HepG2 (cell line): ENCODE results near the gene TBX18. TPM values are rescaled to one million over a fixed set of nuclear protein-coding genes. Genes with fewer than 3 reads are reported as not detected.

ENCODE experiments used
- ATAC-seq: fragments of 200-7000 bp; cut with Tn5 transposase; 3 replicates; pipeline ENCODE4 v1.9.1; 2020; ENCODE audit warnings: mild to moderate bottlenecking, moderate library complexity
- BruUV-seq: library from RNA; stranded (reverse); fragments of 400-500 nt; replicated peaks from 2 replicates; lab custom pipeline; 2021; lab: Mats Ljungman, UMichigan
- CTCF ChIA-PET: fragments of 300-600 bp; formaldehyde crosslinking; extraction: SDS; loops from one replicate; lab custom pipeline; 2021; ENCODE audit warnings: low total read pairs, inconsistent platforms, low intra/inter-chr PET ratio; lab: Yijun Ruan, JAX
- POLR2A ChIA-PET: fragments of 350-600 bp; sonication (Branson Sonifier 250); formaldehyde crosslinking; loops from one replicate; lab custom pipeline; 2020; ENCODE audit warnings: antibody characterized with exemption, inconsistent platforms; lab: Yijun Ruan, JAX
- DNase-seq: peaks from one replicate; pipeline ENCODE4 v3.0.0-alpha.2; 2015; ENCODE audit warnings: low spot score
- FAIRE-seq: peaks from 3 replicates; lab custom pipeline; 2011; peaks lifted over from hg19 to GRCh38; lab: Jason Lieb, UNC
- H2AFZ ChIP-seq: one replicate; pipeline ENCODE4 v1.6.1; 2011; ENCODE audit warnings: low read length, inconsistent platforms
- H3K27ac ChIP-seq: fragments of 300-600 bp; 3 replicates; pipeline ENCODE4 v1.8.0; 2011; ENCODE audit warnings: mixed run types, mild to moderate bottlenecking, mixed read lengths, low read length, inconsistent platforms; ENCODE audit not compliant: insufficient read depth; ENCODE audit errors: extremely low read length
- H3K27me3 ChIP-seq, 2 experiments: fragments of 200-600 bp in 1 of 2; 2 replicates in 1 of 2; 3 replicates in 1 of 2; pipeline versions ENCODE4 v1.6.0 to v1.8.0; 2011; ENCODE audit warnings: low read length in 2 of 2, mild to moderate bottlenecking in 2 of 2, moderate library complexity in 2 of 2, inconsistent platforms in 1 of 2; ENCODE audit not compliant: insufficient read depth in 2 of 2, control insufficient read depth in 1 of 2
- H3K36me3 ChIP-seq, 2 experiments: fragments of 200-600 bp in 1 of 2; replicated peaks in 1 of 2; 2 replicates in 1 of 2; 3 replicates in 1 of 2; pipeline versions ENCODE4 v1.5.1 to v1.8.0; 2011; ENCODE audit warnings: low read length in 2 of 2, inconsistent platforms in 1 of 2; ENCODE audit not compliant: insufficient read depth in 2 of 2, control insufficient read depth in 1 of 2
- H3K4me1 ChIP-seq: 2 replicates; pipeline ENCODE4 v1.5.1; 2012; ENCODE audit warnings: low read length, inconsistent platforms; ENCODE audit not compliant: insufficient read depth
- H3K4me2 ChIP-seq: 2 replicates; pipeline ENCODE4 v1.6.0; 2011; ENCODE audit warnings: low read depth, low read length, inconsistent platforms
- H3K4me3 ChIP-seq, 3 experiments: fragments of 200-600 bp in 1 of 3; sonication (generic), shearing (Covaris generic) in 1 of 3; replicated peaks in 1 of 3; 2 replicates each; pipeline ENCODE4 v1.5.1; 2011 to 2016; ENCODE audit warnings: low read length in 3 of 3, inconsistent platforms in 2 of 3, low read depth in 2 of 3, mild to moderate bottlenecking in 2 of 3, control low read depth in 1 of 3, mixed read lengths in 1 of 3; ENCODE audit not compliant: insufficient read depth in 1 of 3
- H3K79me2 ChIP-seq: one replicate; pipeline ENCODE4 v1.6.1; 2011; ENCODE audit warnings: low read length, inconsistent platforms; ENCODE audit not compliant: insufficient read depth
- H3K9ac ChIP-seq: 2 replicates; pipeline ENCODE4 v1.6.0; 2011; ENCODE audit warnings: mild to moderate bottlenecking, low read depth, low read length, inconsistent platforms; ENCODE audit not compliant: insufficient read depth
- H3K9me3 ChIP-seq: 2 replicates; pipeline ENCODE4 v1.5.1; 2012; ENCODE audit warnings: mild to moderate bottlenecking, low read length
- H4K20me1 ChIP-seq: 2 replicates; pipeline ENCODE4 v1.6.0; 2011; ENCODE audit warnings: inconsistent platforms, mild to moderate bottlenecking, low read length, moderate library complexity; ENCODE audit not compliant: insufficient read depth
- E2F1 ChIP-seq: sonication (generic); formaldehyde crosslinking; IDR thresholded peaks from 2 replicates; pipeline ENCODE4 v1.5.0; 2020; ENCODE audit warnings: missing genetic modification reagents
- FOXM1 ChIP-seq: sonication (generic); formaldehyde crosslinking; IDR thresholded peaks from 2 replicates; pipeline ENCODE4 v1.5.0; 2020; ENCODE audit warnings: missing genetic modification reagents
- JARID2 ChIP-seq: sonication (generic); formaldehyde crosslinking; IDR thresholded peaks from 2 replicates; pipeline ENCODE4 v1.8.1; 2023; ENCODE audit warnings: missing genetic modification reagents, inconsistent platforms; ENCODE audit not compliant: insufficient replicate concordance
- ONECUT2 ChIP-seq: sonication (generic); formaldehyde crosslinking; IDR thresholded peaks from 2 replicates; pipeline ENCODE4 v1.4.0; 2020; ENCODE audit warnings: missing genetic modification reagents
- PITX1 ChIP-seq: sonication (generic); formaldehyde crosslinking; IDR thresholded peaks from 2 replicates; pipeline ENCODE4 v1.5.1; 2020; ENCODE audit warnings: mild to moderate bottlenecking, missing genetic modification reagents
- REPIN1 ChIP-seq: sonication (generic); formaldehyde crosslinking; IDR thresholded peaks from 2 replicates; pipeline ENCODE4 v1.8.0; 2022; ENCODE audit warnings: missing genetic modification reagents, low read depth, mild to moderate bottlenecking, borderline replicate concordance
- TBL1XR1 ChIP-seq: fragments of 150-350 bp; IDR thresholded peaks from 2 replicates; pipeline ENCODE4 v1.6.1; 2014; ENCODE audit warnings: borderline replicate concordance, low read length; ENCODE audit not compliant: partially characterized antibody
- ZBTB14 ChIP-seq: sonication (generic); formaldehyde crosslinking; IDR thresholded peaks from 2 replicates; pipeline ENCODE4 v1.4.0; 2020; ENCODE audit warnings: missing genetic modification reagents
- ZFP82 ChIP-seq: sonication (generic); formaldehyde crosslinking; IDR thresholded peaks from 2 replicates; pipeline ENCODE4 v1.5.1; 2020; ENCODE audit warnings: mild to moderate bottlenecking, missing genetic modification reagents, borderline replicate concordance
- ZNF253 ChIP-seq: sonication (generic); formaldehyde crosslinking; IDR thresholded peaks from 2 replicates; pipeline ENCODE4 v1.8.0; 2022; ENCODE audit warnings: mild to moderate bottlenecking, missing genetic modification reagents, borderline replicate concordance
- ZNF598 ChIP-seq: sonication (generic); formaldehyde crosslinking; IDR thresholded peaks from 2 replicates; pipeline ENCODE4 v1.5.1; 2020; ENCODE audit warnings: mild to moderate bottlenecking, missing genetic modification reagents, borderline replicate concordance
- WGBS: methylation state at CpG from one replicate; pipeline ENCODE4 v1.1.6; 2017; ENCODE audit warnings: low lambda C conversion rate; 5-methylcytosine and 5-hydroxymethylcytosine counted together
- in situ Hi-C: cut with HindIII; loops from 2 replicates; pipeline ENCODE4 v1.10.0; 2017; ENCODE audit warnings: low pct_unique_long_range_greater_than_20kb; ENCODE audit not compliant: extremely low pct_ligation_motif_present
- intact Hi-C: fragments of 100-400 bp; cut with micrococcal nuclease; formaldehyde crosslinking; loops from one replicate; pipeline ENCODE4 v1.10.0; 2022; ENCODE audit not compliant: unreplicated experiment
- polyA plus RNA-seq, 8 experiments: library from polyadenylated mRNA; depleted of rRNA in 3 of 8; stranded (reverse) in 7 of 8; unstranded in 1 of 8; fragments of >200 nt; fragmentation: Illumina TruSeq in 4 of 8; extraction: Trizol in 4 of 8; gene quantifications; 2 replicates each; pipeline versions ENCODE4 v1.2.1 to v1.2.3, GENCODE V29; 2011 to 2016; ENCODE audit warnings: low read depth in 4 of 8, missing spikeins in 1 of 8, mixed read lengths in 1 of 8; ENCODE audit not compliant: insufficient read depth in 1 of 8
- total RNA-seq, 5 experiments: library from RNA; depleted of rRNA; stranded (reverse); fragments of >200 nt; fragmentation: Illumina TruSeq; extraction: Trizol; gene quantifications; 2 replicates each; pipeline ENCODE4 v1.2.3, GENCODE V29; 2016; ENCODE audit warnings: low read depth in 1 of 5
- TF ChIP-seq, protein P1 (sequence below): sonication (generic); formaldehyde crosslinking; IDR thresholded peaks from 2 replicates; pipeline ENCODE4 v1.5.0; 2020; ENCODE audit warnings: mild to moderate bottlenecking, missing genetic modification reagents, moderate library complexity
- TF ChIP-seq, protein P2 (sequence below): sonication (generic); formaldehyde crosslinking; IDR thresholded peaks from 2 replicates; pipeline ENCODE4 v1.8.0; 2022; ENCODE audit warnings: mild to moderate bottlenecking, missing genetic modification reagents, borderline replicate concordance

The TBX18 gene
- total and polyA plus RNA-seq, 2 of the 13 experiments (the other 11 are each of a cell fraction or from before 2014, with no cell fraction given), result not detected

GRCh38 chr6:84645000-84645399 lies 119.4 kb downstream of the TBX18 start:
- H3K27ac ChIP-seq, result no peak overlapping the region

DNA sequence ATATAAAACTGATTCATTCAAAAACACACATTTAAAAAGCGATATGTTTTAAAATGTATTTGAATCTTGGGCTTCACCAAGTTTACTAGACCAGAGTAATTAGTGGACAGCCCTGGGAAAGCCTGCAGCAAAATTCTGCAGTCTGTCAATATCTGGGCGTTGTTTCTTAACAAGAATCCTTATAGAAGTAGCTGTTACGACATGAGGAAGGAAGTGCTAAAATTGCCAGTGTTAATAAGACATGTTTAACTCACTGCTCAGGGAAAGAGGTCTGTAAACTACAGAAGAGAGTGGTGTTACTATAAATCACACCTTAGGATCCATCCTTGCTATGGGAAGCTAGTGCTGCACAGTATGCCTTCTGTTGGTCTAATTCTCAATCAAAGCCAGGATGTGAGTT lies 120.6 kb downstream of the TBX18 start:
- Histone ChIP-seq H3K4me3 (no peak overlapping the region), H2AFZ (no peak overlapping the region), H3K4me2 (no peak overlapping the region), H4K20me1 (no peaks in the 10 kb centered on the region), H3K36me3 (no peaks in the 10 kb centered on the region), H3K4me1 (no peaks in the 10 kb centered on the region), H3K9ac (no peak overlapping the region), H3K9me3 (no peaks in the 10 kb centered on the region), H3K27me3 (no peaks in the 10 kb centered on the region), H3K27ac (no peak overlapping the region), H3K79me2 (no peaks in the 10 kb centered on the region)
- intact Hi-C loops, result no loop called here
- DNase-seq (no peak), ATAC-seq (no peak), FAIRE-seq (no peak)
- BruUV-seq, result no TSS peak
- 0% methylated on average over 3 of the region's 3 CpGs for WGBS
- POLR2A ChIA-PET, result no interaction called here
- CTCF ChIA-PET, result no interaction called here
- in situ Hi-C loops, result no loop called here
- TF ChIP-seq, protein P1, sequence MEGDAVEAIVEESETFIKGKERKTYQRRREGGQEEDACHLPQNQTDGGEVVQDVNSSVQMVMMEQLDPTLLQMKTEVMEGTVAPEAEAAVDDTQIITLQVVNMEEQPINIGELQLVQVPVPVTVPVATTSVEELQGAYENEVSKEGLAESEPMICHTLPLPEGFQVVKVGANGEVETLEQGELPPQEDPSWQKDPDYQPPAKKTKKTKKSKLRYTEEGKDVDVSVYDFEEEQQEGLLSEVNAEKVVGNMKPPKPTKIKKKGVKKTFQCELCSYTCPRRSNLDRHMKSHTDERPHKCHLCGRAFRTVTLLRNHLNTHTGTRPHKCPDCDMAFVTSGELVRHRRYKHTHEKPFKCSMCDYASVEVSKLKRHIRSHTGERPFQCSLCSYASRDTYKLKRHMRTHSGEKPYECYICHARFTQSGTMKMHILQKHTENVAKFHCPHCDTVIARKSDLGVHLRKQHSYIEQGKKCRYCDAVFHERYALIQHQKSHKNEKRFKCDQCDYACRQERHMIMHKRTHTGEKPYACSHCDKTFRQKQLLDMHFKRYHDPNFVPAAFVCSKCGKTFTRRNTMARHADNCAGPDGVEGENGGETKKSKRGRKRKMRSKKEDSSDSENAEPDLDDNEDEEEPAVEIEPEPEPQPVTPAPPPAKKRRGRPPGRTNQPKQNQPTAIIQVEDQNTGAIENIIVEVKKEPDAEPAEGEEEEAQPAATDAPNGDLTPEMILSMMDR (CRISPR knock-in tag), result no peak
- TF ChIP-seq TBL1XR1 (no peak), JARID2 (CRISPR knock-in tag) (no peak), ZBTB14 (CRISPR knock-in tag) (no peak), PITX1 (CRISPR knock-in tag) (no peak), ZNF598 (CRISPR knock-in tag) (no peak), ZFP82 (CRISPR knock-in tag) (no peak), FOXM1 (CRISPR knock-in tag) (no peak), ZNF253 (CRISPR knock-in tag) (no peak)
- TF ChIP-seq, protein P2, sequence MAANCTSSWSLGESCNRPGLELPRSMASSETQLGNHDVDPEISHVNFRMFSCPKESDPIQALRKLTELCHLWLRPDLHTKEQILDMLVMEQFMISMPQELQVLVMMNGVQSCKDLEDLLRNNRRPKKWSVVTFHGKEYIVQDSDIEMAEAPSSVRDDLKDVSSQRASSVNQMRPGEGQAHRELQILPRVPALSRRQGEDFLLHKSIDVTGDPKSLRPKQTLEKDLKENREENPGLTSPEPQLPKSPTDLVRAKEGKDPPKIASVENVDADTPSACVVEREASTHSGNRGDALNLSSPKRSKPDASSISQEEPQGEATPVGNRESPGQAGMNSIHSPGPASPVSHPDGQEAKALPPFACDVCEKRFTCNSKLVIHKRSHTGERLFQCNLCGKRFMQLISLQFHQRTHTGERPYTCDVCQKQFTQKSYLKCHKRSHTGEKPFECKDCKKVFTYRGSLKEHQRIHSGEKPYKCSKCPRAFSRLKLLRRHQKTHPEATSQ (CRISPR knock-in tag), result no peak

More at GRCh38 chr6:84645000-84645399, 119.4 kb downstream of the TBX18 start:
- no peak overlapping the region for H3K4me2 ChIP-seq
- CTCF ChIA-PET, result no interaction called here
- intact Hi-C loops, result no loop called here
- no peak overlapping the region for H2AFZ ChIP-seq
- FAIRE-seq (no peak), DNase-seq (no peak), ATAC-seq (no peak)
- no TSS peak for BruUV-seq
- no peaks in the 10 kb centered on the region for H3K9me3 ChIP-seq
- in situ Hi-C loops, result no loop called here
- no peaks in the 10 kb centered on the region for H3K36me3 ChIP-seq
- no peak overlapping the region for H3K4me3 ChIP-seq
- H4K20me1 ChIP-seq, result no peaks in the 10 kb centered on the region
- no peaks in the 10 kb centered on the region for H3K27me3 ChIP-seq
- no peaks in the 10 kb centered on the region for H3K79me2 ChIP-seq
- TF ChIP-seq ONECUT2 (CRISPR knock-in tag) (no peak), REPIN1 (CRISPR knock-in tag) (no peak), E2F1 (CRISPR knock-in tag) (no peak)
- TF ChIP-seq, all 625 proteins: peak for 0
- POLR2A ChIA-PET, result no interaction called here
- Histone ChIP-seq H3K4me1 (no peaks in the 10 kb centered on the region), H3K9ac (no peak overlapping the region)
